HG03575 (cell line): ENCODE results near the gene PCDH19.

Experiments
- ATAC-seq: cut with Tn5 transposase; IDR thresholded peaks from one replicate; pipeline ENCODE4 v1.9.1; 2021; ENCODE audit not compliant: unreplicated experiment, insufficient number of reproducible peaks, low FRiP score; ENCODE audit errors: extremely low read depth

Gene PCDH19

GRCh38 chrX:100407784-100408712, 2.0 kb downstream of the PCDH19 start:
- ATAC-seq = no peak

GRCh38 chrX:100407147-100407783, 2.8 kb downstream of the PCDH19 start:
- ATAC-seq = no peak

GRCh38 chrX:100405424-100405823, 4.6 kb downstream of the PCDH19 start:
- no peak for ATAC-seq

GRCh38 chrX:100404851-100405250, 5.2 kb downstream of the PCDH19 start:
- no peak for ATAC-seq

- no peak for ATAC-seq
Measured at GRCh38 chrX:100395781-100396180, 14.3 kb downstream of the PCDH19 start.

GRCh38 chrX:100381619-100382018, 28.5 kb downstream of the PCDH19 start:
- ATAC-seq = no peak

- no peak for ATAC-seq
Measured at GRCh38 chrX:100379388-100379986, 30.6 kb downstream of the PCDH19 start.

- no peak for ATAC-seq
Measured at GRCh38 chrX:100377826-100378225, 32.2 kb downstream of the PCDH19 start.

- no peak for ATAC-seq
Measured at GRCh38 chrX:100376576-100376975, 33.5 kb downstream of the PCDH19 start.

GRCh38 chrX:100373673-100374072, 36.4 kb downstream of the PCDH19 start:
- ATAC-seq = no peak

GRCh38 chrX:100368167-100368566, 41.9 kb downstream of the PCDH19 start:
- no peak for ATAC-seq

GRCh38 chrX:100363896-100364295, 46.2 kb downstream of the PCDH19 start:
- no peak for ATAC-seq

GRCh38 chrX:100358766-100359165, 51.3 kb downstream of the PCDH19 start:
- ATAC-seq = no peak

- ATAC-seq = no peak
Measured at GRCh38 chrX:100356351-100356896, 53.6 kb downstream of the PCDH19 start.

GRCh38 chrX:100355680-100356079, 54.4 kb downstream of the PCDH19 start:
- no peak for ATAC-seq

GRCh38 chrX:100353326-100353725, 56.7 kb downstream of the PCDH19 start:
- no peak for ATAC-seq

GRCh38 chrX:100350704-100351489, 59.2 kb downstream of the PCDH19 start:
- ATAC-seq = no peak

- no peak for ATAC-seq
Measured at GRCh38 chrX:100349391-100349790, 60.7 kb downstream of the PCDH19 start.

- no peak for ATAC-seq
Measured at GRCh38 chrX:100341142-100341510, 68.9 kb downstream of the PCDH19 start.
